Measurements from ENCODE around the gene PLA2G15. TPM values are rescaled to one million over a fixed set of nuclear protein-coding genes. Genes with fewer than 3 reads are reported as not detected.

PLA2G15 gene
- total and polyA plus RNA-seq, 2 of the 13 experiments (the other 11 are each of a cell fraction or from before 2014, with no cell fraction given), result 14.4 to 23.7 TPM

GRCh38 chr16:68234188-68235107 lies 10.7 kb upstream of the PLA2G15 start (continued):
- TF ChIP-seq AHR (CRISPR knock-in tag; IDR thresholded peaks at IDR 0.05) (no peak), RBFOX2 (IDR thresholded peaks at IDR 0.05; ENCODE audit: low read depth, low read length) (no peak), TAF1 (CRISPR knock-in tag; IDR thresholded peaks at IDR 0.05) (peak; percentile 17; the same call in 1 of the 2 replicates), ZNF550 (CRISPR knock-in tag; IDR thresholded peaks at IDR 0.05; ENCODE audit: borderline replicate concordance) (no peak), TIGD3 (CRISPR knock-in tag; IDR thresholded peaks at IDR 0.05; ENCODE audit: borderline replicate concordance) (no peak), PHF21A (CRISPR knock-in tag; IDR thresholded peaks at IDR 0.05) (peak; percentile 66; the same call in 1 of the 2 replicates), RCOR2 (CRISPR knock-in tag; IDR thresholded peaks at IDR 0.05) (peak; percentile 53; the same call in 1 of the 2 replicates), THAP9 (CRISPR knock-in tag; IDR thresholded peaks at IDR 0.05; ENCODE audit: borderline replicate concordance) (no peak; the same call in 1 of the 2 replicates), ZNF484 (CRISPR knock-in tag; IDR thresholded peaks at IDR 0.05; ENCODE audit: borderline replicate concordance, low read depth) (no peak), MTERF4 (CRISPR knock-in tag; IDR thresholded peaks at IDR 0.05) (peak; percentile 82; the same call in 1 of the 2 replicates), ZNF468 (CRISPR knock-in tag; IDR thresholded peaks at IDR 0.05) (no peak), SNAPC5 (CRISPR knock-in tag; IDR thresholded peaks at IDR 0.05; ENCODE audit: borderline replicate concordance) (no peak), ADNP (CRISPR knock-in tag; IDR thresholded peaks at IDR 0.05) (no peak), GTF3A (CRISPR knock-in tag; conservative IDR thresholded peaks at IDR 0.05) (no peak), GATAD1 (CRISPR knock-in tag; IDR thresholded peaks at IDR 0.05) (no peak), WIZ (CRISPR knock-in tag; IDR thresholded peaks at IDR 0.05) (0 out of 2 replicates have a peak, but pooled peaks have one; percentile 23), ZNF337 (CRISPR knock-in tag; IDR thresholded peaks at IDR 0.05; ENCODE audit: borderline replicate concordance, low read depth) (0 out of 2 replicates have a peak, but pooled peaks have one; percentile 25), ZFYVE20 (CRISPR knock-in tag; IDR thresholded peaks at IDR 0.05; ENCODE audit: borderline replicate concordance, low read depth) (no peak), PATZ1 (CRISPR knock-in tag; IDR thresholded peaks at IDR 0.05) (peak; percentile 98), DRAP1 (CRISPR knock-in tag; IDR thresholded peaks at IDR 0.05) (peak; percentile 11), ZNF737 (CRISPR knock-in tag; IDR thresholded peaks at IDR 0.05; ENCODE audit: borderline replicate concordance) (no peak)

Data from HepG2 (cell line).